Stimulated activated CD8-positive, alpha-beta memory T cell treated with anti-CD3 and anti-CD28 coated beads, Interleukin-12 subunit alpha, Interleukin-12 subunit beta, amount 100 ng/mL, for 24 hours (primary cell): ENCODE measurements around the gene EHD4.

Experiments used
- DNase-seq: peaks from one replicate; pipeline ENCODE4 v3.0.0-alpha.2; 2020; ENCODE audit errors: extremely low read depth

EHD4 gene

DNA sequence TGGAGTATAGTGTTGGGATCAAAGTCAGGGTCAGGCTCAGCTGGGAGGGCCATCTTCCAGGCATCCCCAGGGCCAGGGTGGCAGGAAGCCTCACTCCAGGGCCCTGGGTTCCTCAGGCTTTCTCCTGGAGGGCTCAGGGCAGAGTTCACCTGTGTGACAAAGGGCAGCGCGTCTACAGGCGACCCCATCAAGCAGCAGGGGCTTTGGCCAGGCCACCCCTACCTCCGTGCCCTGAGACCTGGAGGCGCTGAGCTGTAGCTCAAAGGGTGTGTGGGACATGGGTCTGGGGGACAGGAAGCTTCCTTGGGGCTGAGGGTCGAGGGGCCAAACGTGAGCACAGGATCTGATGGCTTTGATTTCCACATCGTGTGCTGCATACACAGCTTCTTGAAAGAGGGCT is 91.3 kb downstream of the EHD4 start:
- no peak for DNase-seq

DNA sequence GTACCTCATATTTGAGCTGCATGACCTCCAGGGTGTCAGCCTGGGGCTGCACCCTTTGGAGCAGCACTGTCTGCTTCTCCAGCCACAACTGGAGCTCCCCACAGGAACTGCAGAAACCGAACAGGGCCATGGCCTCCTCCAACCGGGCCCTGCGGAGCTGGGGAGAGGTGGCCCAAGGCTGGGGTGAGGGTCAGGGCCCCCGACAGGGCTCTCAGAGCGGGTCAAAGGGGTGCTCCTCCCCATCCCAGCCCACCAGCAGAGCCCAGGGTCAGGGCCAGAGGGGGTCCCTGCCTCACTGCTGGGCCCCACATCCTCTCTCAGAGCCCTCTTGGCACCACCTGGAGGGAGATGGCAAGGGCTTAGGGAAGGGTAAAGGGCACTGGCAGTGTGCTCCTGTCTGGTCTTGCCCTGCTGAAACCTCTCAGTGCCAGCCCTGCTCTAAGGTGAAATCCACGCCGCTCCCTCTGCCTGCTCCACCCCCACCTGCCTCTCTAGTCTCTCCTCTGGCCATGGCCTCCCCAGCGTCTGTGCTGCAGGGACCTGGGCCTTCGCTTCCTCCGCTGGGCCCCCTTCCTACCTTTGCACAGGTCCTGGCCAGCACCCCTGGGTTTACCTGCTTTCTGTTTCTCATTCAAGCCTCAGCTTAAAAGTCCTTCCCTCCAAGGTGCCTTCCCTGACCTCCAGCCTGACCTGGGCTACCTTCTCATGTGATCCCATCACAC is 92.0 kb downstream of the EHD4 start:
- no peak for DNase-seq

DNA sequence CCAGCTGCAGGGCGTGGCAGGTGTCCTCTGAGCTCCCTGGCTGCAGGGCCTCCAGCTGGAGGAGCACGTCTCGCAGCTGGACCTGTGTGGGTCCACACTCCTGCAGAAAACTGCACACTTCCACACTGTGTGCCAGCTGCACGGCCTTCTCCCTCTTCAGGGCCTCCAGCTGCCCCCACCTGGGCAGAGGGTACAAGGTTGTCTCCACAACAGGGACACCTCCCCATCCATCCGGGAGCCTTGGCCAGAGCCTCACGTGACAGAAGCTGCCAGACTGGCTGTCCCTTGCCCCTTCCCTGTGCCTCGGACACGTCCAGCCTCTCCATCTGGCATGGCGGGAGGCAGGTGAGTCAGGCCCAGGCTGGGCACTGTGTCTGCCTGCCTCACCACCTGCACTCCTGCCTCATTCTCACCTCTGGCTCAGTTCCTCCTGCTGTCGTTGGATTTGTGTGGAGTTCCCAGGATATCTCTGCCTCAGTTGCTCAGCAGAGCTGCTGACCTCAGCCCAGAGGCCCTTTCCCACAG is 93.0 kb downstream of the EHD4 start:
- no peak for DNase-seq

DNA sequence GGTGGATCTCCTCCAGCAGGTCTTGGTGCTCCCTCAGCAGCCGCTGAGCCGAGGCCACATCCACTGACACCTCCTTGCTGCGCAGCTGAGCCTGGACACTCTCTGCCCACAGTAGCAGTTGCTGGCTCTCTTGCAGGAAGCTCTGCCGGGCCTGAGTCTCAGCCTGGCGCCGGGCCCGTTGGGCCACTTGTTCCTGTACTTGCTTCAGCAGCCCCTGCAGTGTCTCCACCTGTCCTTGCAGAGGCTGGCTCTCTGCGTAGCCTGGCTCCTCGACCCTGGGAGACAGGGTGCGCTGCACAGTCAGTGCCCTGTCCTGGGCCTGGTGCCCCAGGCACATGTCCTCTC is 94.0 kb downstream of the EHD4 start:
- no peak for DNase-seq

DNA sequence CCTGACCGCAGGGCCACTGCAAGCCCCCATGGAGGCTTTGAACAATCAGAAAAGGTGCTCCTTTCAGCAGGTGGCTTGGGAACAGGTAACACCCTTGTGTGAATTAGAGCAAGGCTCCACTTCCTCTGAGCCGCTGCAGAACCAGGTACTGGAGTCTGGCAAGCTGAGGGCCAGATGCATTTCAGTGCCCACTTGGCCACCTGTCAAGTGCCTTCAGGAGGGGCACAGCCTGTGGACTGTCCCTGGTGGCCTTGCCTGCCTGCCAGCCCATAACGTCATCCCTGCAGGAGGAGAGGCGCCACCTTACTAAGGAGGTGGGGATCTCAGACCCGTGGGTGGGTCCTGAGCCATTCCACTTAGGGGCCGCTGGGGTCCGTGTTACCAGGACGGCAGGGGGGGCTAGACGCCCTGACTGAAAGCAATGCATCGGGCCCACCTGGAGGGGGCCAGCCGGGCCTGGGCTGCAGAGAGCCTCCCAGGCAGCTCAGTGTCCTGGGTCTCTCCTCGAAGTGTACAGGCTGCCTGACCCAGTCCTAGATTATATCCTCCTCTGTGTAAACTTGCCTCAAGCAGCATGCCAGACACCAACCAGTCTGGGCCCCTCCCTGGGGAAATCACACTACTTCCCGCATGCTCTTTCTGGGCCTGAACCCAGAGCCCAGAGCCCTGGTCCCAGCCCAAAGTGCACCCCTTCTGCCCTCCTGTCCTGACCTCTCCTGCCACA is 94.6 kb downstream of the EHD4 start:
- DNase-seq: no peak

DNA sequence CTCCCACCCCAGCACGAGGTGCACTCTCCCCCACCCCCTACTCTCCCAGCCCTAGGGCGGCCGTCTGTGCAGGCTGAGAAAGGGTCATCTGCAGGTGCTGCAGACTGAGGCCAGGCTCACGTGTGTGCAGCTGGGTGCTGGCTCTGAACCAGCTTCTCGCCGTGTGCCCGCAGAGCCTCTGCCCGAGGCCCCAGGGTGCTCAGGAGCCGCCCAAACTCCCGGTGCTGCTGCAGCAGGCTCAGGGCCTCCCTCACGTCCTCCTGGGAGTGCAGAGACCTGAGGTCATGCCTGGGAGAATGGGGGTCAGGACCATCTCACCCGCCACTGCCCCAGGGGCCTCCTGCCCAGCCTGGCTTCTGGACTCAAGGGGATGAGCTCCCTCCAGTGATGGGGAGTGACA is 95.7 kb downstream of the EHD4 start:
- no peak for DNase-seq

DNA sequence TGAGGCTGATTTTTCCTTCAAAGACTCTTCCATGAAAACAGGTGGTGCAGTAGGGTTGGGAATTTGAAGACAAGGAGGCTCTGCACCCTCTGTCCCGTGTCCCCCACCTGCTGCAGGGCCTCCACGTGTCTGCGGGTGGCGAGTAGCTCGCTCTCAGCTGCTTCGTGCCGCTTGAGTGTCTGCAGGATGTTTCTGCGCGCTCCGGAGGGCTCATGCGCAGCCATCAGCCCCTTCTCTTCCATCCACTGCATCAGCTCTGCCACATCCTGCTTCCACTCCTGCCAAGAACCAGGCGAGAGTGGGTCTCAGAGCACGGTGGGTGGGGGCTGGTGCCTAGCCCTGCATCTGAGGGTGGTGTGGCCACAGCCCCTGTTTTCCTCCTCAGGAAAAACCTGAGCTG is 96.3 kb downstream of the EHD4 start:
- DNase-seq: no peak

DNA sequence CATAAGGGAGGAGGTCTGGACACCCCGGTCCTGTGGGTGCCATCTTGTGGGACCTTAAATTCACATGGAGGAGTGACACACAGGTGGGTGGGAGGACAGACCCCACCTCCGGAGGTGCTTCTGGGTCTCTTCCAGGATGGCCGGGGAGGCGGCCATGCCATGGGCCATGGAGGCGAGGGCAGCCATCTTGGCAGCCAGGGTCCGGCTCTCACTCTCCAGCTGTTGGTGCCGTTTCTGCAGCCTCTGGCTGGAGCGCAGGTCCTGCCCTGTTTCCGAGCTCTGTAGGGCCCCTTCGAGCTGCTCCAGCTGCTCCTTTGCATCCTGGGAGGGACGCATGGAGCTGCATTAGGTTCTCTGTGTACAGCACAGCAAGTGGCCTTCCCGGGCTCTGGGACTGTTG is 97.6 kb downstream of the EHD4 start:
- DNase-seq: no peak

DNA sequence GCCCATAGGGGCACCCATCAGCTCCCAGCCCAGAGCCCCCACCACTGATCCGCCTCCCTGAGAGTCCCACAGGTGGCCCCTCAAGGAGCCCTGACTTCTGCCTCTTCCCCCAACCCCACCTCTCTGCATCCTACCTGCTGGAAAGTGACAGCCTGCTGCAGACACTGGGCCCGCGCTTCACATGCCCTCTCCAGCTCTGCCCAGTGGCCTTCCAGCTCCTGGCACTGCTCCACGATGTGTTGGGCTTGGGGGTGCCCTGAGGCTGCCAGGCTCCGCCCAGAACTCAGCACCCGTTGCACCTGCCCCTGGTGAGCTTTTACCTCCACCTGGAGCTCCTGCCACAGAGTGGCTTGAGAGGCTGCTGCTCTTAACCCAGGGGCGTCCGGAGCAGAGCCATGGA is 98.6 kb downstream of the EHD4 start:
- DNase-seq: no peak

DNA sequence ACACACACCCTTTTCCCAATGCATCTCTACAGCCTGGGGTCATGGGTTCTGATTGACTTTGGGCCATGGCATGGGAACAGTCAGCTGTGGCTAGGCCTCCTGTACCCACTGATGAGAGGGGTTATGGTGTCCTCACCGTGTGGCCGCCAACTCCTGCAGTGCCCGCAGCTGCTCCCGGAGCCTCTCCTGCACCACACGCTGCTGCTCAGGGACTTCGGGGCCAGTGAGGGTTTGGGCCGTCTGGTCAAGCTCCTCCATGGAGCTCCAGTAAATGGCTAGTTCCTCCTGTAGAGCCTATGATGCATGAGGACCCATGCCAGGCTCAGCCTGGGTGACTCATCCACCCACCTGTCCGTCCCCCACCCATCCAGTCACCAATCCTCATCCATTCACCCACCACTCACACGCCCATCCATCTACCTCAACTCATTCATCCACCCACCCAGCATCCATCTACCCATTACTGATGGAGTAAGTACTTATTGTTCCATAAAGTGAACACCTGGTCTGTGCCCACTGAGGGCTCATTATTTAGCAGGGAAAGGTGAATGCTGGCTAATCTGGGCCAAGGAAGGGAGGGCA is 100.1 kb downstream of the EHD4 start:
- DNase-seq: no peak

DNA sequence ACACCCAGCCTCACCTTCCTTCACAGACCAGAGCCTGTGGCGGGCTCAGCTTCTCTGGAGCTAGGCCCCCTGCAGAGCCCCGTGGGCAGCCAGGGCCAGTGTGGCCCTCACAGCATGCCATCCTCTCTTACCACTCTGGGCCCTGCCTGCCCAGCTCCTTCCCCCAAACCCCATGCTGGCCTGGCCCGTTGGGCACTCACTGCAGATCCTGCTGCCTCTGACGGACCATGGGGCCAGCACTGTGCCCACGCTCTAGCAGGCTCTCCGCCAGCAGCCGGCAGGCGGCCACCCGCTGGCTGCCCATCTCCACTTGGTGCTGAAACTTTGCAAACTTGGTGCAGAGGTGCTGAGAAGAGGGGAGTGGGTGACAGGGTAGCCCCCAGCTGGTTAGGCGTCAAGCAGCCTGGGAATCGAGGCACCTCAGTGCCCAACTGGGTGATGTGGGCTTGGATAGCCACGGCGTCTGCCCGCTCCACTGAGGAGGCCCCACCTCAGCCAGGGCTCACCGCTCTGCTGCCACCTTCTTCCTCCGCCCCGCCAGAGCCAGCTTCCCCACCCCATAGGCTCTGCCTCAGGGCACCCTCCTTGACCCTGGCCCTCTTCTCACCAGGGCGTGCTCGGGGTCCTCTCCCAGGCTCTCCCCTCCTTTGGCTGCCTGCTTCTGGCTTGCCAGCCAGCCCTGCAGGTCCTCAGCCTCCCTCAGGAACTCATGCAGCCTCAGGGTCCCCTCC is 101.0 kb downstream of the EHD4 start:
- no peak for DNase-seq

DNA sequence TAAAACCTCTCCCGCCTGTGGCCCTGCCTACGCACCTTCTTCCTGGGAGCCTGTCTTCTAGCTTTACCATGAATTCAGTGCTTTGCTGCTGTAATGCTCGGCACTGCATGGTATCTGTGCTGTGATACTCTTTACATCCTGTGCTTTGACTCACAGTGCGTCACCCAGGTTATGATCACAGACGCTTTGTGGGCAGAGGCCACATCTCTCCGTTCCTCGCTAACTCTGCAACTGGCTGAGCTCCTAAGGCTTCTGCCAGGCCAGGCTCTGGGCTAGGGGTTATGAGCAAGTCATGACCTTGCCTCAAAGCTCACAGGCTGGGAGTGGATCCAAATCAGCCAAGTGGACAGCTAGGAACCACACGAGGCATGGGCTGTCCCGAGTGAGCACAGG is 101.7 kb downstream of the EHD4 start:
- peak; percentile 19 for DNase-seq

DNA sequence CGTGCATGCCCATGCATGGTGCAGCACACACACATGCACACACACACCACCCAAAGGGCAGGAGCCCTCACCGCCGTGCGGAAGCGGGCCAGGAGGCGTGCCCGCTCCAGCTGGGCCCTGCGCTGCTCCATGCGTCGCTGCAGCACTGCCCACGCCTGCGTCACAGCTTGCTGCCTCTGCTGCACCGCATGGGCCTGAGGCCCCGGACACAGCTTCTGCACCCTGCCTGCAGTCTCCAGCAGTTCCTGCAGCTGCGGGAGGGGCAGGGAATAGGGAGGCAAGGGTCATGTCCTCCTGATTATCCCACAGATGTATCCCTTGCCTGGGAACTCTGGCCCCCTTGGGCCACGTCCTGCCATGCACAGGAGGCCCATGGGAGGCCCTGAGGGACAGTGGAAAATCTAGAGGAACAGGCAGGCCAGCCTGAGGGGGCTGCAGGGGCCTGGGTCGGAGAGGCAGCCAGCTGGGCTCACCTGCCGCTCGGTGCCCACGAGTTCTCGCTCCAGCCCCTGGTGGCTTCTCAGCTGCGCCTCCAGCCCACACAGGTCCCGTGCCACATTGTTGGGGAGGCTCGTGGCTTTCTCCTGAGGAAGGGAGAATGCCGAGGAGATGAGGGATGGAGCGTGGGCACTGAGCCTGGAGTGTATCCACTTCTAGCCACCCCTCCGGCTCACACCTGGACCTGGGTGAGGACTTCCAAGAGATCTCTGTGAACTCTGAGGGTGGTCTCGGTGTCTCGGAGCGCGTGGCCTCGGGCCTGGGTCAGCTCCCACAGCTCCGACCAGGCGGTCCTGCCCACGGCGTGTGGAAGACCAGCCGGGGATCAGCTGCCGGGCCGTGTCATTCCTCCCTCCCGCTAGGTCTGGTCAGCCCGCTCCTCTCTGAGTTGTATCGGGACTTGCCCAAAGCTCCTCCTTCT is 102.3 kb downstream of the EHD4 start:
- DNase-seq: no peak

DNA sequence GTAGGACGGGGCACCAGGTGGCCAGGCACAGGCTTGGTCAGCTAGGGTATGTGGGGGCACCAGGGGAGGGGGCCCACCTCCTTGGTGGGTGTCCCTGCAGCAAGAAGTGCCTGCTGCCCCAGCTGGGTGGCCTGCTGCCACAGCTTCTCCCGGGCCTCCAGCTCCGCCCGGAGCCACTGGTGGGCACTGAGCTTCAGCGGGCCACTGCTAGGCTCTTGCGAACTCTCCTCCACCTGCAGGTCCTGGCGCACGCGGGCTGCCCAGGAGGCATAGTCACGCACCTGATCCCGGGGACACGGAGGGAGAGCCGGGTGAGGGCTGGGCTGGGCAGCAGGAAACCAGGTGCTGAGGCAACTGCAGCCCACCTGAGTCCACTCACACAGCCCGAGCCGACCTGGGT is 104.0 kb downstream of the EHD4 start:
- DNase-seq: no peak

DNA sequence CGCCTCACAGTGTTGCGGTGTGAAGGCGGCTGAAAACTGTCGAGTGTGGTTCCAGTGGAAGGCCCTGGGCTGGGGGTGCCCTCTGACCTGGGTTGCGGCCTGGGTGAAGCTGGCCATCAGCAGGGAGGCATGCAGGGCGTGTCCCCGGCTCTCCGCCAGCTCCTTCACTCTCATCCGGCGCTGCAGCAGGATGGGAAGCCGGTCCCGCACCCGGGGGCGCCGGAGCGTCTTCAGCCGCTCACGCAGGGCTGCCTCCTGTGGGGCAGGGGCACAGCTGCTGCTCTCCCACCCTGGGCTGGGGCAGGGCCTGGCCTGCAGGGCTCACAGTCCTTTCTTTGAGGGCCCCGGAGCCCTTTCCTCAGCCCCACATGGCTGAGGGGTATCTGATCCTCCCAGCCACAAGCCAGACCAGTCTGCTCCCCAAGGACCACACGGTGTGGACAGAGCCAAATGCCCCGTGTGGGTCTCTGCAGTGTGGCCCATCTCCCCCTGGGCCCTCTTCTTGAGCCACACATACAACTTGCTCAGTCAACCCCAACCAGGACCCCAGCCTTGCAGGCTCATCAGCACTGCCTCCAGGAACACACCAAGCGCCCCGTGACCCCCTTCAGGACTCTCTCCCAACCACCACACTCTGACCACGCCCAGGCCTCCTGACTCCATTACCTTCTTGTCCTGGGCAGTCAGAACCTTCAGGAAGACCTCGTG is 105.3 kb downstream of the EHD4 start:
- DNase-seq: no peak

DNA sequence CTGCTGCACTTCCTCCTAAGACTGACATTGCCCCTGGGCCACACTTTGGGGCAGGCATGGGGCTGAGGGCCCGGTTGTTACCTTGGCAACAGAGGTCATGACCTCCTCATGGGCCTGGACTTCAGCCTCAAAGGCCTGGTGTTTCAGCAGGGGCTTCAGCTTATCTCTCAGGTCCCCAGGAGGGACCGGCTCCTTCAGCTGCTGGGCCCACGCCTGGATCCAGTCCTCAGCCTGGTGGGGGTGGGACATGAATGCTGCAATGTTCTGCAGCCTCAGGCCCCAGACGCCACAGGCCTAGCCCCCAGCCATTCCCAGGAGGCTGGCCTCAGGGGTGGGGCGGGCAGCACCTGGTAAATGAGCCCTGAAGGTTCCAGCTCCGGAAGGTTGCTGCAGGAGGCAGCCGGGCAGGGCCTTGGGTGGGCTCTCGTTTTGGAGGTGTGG is 106.1 kb downstream of the EHD4 start:
- DNase-seq: no peak

DNA sequence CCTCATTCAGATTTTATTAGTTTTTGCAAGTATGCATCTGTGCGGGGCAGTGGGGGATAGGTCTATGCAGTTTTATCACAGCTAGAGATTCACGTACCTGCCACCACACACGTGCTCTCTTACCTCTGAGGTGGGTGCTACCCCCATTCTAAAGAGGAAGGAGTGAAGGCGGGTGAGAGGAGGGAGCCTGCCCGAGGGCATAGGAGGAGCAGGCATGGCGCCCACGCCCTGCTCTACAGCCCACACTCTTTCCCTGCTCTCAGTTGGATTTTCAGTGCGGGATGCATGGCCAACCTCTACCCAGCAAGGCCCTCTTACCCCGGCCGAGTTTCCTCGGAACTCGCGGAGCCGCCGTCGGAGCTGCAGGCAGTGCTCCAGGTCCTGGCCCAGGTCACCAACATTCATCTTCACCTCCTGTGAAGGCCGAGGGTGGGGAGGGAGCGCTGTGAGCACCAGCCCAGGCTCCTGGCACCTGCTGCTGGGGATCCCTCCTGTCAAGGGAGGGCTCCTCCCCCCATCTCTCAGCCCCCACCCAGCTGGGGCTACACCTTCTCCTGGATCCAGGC is 106.8 kb downstream of the EHD4 start:
- no peak for DNase-seq

DNA sequence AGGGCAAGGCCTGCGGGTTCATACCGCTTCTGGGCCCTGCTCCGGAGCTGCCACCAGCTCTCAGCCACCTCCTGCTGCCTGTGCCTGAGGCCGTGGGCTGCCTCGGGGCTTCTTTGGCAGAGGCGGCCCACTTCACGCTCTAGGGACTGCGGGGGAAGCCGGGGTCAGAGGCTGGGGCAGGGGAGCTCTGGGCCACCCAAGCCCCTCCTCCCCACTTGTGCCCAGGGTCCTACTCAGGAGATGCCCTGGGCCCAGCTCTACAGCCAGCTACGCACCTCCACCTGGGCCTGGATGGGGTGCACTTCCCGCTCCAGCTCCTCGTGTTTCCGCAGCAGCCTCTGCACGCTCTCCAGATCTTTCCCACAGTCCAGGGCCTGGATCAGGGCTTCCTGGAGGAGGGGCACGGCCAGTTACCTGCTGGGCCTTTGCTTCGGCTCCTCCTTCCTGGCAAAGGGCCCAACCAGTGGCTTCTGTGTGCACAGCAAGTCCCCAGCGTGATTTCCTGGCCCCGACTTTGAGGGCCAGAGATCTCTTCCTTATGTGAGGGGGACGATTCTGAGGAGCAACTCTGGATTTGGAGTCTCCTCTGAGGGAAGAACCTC is 109.7 kb downstream of the EHD4 start:
- DNase-seq: no peak

DNA sequence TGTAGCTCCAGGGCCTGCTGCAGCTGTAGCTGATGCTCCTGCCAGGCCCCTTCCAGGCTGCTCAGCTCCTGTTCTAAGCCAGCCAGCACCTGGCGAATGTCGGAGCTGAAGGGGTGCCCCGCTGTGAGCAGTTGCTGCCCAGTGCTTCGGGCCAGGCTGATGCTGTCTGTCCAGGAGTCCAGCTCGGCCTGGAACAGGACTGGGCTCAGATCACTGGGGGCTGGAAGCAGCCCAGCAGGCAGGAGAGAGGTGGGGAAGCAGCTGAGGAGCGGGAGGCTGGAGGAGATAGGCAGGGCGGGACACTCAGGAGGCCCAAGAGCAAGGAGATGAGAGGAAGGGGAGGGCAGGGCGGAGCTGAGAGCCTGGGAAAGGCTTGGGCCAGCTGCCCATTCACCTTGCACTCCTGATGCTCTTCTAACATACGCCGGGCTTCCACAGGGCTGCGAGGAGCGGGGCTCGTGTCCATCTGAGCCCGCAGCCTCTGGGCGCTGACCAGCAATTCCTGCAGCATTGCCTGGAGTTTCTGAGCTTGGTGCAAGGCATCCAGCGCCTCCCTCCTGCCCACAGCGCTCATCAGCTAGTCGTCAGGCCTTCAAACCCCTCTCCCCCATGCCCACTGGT is 110.5 kb downstream of the EHD4 start:
- no peak for DNase-seq
